SKM-1 treated with dmso at 0.1 percent for 144 hours (cell line): ENCODE data around the gene ZNF383.
"Not testable (repeated sequence)": the region's sequence is repeated elsewhere in the genome, so short reads cannot be mapped to it uniquely, and the experiment has no call there.

ENCODE experiments used
- DNase-seq: peaks from one replicate; lab custom pipeline; 2025; ENCODE audit not compliant: unreplicated experiment; lab: John Stamatoyannopoulos, UW

ZNF383 gene

DNA sequence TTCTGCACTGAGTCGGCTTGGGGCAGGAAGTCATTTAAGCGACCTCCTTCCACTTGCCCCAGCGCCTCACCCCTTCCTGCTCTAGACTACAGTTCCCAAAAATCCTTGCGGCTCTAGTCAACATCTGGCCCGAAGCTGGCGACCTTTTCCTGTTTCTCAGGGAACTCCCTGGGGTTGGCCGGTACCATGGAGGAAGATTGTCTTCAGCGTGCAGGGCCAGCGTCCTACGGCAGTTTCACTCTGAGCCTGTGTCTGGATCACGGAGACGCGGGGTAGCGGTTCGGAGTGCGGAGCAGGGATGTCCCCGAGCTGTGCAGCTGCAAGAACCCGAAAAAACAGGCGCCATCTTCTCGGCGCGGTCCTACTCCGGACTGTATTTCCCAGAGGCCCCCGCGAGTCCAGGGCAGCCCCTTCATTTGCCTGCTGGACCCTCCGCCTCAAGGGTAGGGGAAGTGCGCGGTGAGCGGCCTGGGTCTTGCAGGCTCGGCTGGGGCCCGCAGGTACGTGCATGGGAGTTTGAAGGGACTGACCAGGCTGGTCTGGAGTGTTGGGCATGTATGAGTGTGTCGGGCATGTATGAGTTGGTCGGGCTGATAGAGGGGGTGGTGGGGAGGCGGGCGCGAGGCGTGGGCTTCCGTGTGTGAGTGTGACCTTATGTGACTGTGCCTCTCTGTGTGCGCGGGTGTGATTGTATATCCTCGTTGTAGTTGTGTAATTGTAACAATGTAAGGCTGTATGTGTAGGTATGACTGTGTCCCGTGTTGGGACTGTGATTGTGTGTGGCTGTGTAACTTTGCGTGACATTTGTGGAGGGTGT is at the start of gene ZNF383:
ZNF383 (plus strand) TSS at position 440 of the 817 bp plus-strand sequence. CDS start 12,240 bp downstream, outside the sequence.
- DNase-seq, result peak; percentile 91

GRCh38 chr19:37172368-37173366 is 45.3 kb upstream of the ZNF383 start, which contains the start of gene ZNF585A:
Gene ZNF585A, minus strand, starts transcription at chr19:37172695. Its CDS starts 2,785 bp downstream, at chr19:37169910.
- DNase-seq, result peak; percentile 94

DNA sequence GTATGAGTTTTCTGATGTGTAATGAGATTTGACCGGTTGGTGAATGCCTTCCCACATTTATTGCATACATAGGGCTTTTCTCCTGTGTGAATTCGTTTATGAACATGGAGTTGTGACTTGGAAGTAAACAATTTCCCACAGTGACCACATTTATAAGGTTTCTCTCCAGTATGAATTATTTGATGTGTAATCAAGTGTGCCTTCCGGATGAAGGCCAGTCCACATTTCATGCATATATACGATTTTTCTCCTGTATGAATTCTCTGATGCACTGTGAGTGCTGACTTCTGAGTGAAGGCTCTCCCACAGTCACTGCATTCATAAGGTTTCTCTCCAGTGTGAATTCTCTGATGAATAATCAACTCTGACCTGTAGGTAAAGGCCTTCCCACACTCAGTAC is 31.9 kb upstream of the ZNF383 start:
- DNase-seq, result not testable (repeated sequence)

DNA sequence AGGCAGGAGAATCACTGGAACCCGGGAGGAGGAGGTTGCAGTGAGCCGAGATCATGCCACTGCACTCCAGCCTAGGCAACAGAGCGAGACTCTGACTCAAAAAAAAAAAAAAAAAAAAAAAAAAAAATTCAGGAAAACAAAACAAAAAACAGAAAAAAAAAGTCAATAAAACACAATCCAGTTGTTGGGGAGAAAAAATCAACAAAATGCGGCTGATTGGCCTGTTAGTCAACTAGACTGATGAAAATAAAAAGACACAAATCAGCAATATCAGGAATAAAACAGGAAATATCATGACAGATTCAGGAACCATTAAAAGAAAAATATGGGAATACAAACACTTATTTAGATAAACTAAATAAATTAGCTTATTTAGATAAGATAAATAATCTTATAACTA is 22.8 kb upstream of the ZNF383 start:
- not testable (repeated sequence) for DNase-seq

- DNase-seq, result not testable (repeated sequence)
Observed at GRCh38 chr19:37197115-37197514, 20.9 kb upstream of the ZNF383 start.

DNA sequence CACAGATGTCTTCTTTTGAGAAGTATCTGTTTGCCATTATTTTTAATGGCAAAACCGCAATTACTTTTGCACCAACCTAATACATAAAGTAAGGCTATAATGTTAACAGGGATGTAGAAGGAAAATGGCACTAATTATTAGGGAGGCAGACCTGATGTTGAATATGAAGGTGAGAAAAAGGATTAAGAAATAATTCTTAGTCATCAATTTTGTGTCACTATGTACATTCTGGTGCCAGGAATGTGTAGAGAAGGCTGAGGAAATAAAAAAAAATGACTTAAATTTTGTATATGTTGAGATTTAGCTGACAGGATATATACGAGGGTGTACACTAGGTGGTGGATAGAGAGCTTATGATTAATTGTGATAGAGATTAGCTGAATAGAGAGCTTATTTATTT is 20.2 kb upstream of the ZNF383 start:
- DNase-seq, result no peak

DNA sequence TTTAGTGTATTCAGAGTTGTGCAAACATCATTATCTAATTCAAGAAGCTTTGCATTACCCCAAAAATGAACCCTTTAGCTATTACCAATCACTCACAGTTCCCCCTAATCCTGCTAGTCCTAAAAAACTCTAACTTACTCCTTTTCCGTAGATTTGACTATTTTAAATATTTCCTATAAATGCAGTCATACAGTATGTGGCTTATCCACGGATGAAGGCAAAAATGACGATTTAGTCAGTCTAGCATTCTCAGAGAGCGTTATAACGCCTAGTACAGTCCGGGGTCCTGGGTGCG is 587 bp upstream of the ZNF383 start:
- DNase-seq, result no peak

GRCh38 chr19:37218592-37218935 is 550 bp downstream of the ZNF383 start:
- DNase-seq, result no peak

- DNase-seq, result no peak
Observed at GRCh38 chr19:37220383-37220782, 2.4 kb downstream of the ZNF383 start.

DNA sequence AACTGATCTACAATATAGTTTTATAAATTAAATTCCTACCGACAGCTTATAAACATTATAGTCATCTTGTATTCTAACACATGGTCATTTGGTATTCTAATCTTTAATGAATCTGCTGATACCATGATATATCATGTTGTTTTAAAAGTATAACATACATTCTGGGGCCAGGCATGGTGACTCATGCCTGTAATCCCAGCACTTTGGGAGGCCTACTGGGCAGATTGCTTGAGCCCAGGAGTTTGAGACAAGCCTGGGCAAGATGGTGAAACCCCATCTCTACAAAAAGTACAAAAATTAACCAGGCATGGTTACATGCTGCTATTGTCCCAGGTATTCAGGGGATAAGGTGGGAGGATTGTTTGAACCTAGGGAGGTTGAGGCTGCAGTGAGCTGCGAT is 3.1 kb downstream of the ZNF383 start:
- DNase-seq, result no peak

- no peak for DNase-seq
Observed at GRCh38 chr19:37226248-37226647, 8.2 kb downstream of the ZNF383 start.

DNA sequence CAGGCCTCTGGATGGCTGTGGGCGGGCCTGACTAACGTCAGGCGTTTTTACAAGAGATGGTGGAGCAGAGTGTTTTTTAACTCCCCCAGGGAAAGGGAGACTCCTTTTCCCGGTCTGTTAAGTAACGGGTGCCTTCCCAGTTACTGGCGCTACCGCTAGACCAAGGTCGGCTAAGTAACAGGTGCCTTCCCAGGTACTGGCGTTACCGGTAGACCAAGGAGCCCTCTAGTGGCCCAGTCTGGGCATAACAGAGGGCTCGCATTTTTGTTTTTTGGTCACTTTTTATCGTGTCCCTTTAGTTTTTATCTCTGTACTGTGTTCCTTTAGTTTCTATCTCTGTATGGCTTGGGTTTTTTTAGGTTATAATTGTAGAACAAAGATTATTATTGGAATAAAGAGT is 10.0 kb downstream of the ZNF383 start:
- DNase-seq, result peak; percentile 10

DNA sequence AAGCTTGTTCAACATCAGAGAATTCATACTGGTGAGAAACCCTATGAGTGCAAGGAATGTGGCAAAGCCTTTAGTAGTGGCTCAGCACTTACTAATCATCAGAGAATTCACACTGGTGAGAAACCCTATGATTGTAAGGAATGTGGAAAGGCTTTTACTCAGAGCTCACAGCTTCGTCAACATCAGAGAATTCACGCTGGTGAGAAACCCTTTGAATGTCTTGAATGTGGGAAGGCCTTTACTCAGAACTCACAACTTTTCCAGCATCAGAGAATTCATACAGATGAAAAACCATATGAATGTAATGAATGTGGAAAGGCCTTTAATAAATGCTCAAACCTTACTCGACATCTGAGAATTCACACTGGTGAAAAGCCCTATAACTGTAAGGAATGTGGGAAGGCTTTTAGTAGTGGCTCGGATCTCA is 25.2 kb downstream of the ZNF383 start:
- no peak for DNase-seq

- DNase-seq, result no peak
Observed at GRCh38 chr19:37251308-37252229, 33.6 kb downstream of the ZNF383 start.

DNA sequence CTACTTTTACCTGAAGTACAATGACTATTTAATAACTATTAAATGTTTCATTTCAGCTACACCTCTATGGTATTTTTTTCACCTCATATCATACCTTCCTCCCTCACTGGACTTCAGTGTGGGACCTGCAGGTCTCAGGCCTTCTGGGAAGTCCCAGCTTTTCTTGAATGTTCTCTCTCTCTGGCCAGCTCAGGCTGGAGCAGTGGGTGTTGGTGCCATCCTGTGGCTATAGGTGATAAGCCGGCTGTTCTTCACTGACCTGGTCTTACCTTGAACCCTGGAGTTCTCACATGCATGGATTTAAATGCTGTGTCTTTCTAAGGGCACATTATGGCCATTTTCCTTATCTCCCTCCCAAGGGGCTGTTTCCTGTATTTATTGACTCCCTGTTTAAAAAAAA is 45.0 kb downstream of the ZNF383 start:
- not testable (repeated sequence) for DNase-seq

- DNase-seq, result not testable (repeated sequence)
Observed at GRCh38 chr19:37267005-37267404, 49.0 kb downstream of the ZNF383 start.

DNA sequence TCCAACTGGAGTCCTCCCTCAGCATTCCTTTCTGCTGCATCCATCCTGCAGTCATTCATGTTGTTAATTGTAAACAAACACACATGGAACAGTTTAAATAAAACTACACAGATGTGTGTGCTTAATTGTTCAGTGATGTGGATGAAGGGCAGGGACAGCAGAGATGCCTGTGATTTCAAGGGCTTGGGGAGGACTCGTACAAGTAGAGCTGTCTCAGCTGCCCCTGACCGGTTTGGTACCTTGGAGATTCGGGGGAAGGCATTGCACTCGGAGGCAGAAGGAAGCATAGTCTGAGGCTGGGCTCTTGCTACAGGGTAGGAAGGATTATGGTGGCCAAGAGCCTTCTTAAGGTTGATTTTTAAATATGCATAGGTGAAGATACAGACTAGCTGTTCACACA is 49.7 kb downstream of the ZNF383 start:
- DNase-seq, result not testable (repeated sequence)

DNA sequence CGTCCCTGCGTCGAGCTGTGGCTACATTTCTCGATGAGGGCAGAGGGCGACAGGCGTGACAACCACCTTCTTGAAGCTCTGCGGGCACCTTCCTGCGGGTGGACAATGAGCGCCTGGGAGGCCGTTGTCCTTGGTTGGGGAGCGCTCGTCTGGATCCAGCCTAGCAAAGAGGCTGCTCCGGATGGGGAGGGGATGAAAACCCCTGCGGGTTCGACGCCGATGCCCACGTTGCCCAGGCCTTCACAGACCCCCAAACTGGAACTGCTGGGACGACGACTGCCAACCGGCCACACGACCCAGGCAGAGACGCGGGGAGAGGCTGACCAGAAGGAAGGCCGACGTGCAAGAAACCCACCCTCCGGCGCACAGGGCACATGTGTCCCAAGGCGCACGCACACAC is 62.6 kb downstream of the ZNF383 start:
- not testable (repeated sequence) for DNase-seq

GRCh38 chr19:37284020-37284419 is 66.0 kb downstream of the ZNF383 start:
- not testable (repeated sequence) for DNase-seq

DNA sequence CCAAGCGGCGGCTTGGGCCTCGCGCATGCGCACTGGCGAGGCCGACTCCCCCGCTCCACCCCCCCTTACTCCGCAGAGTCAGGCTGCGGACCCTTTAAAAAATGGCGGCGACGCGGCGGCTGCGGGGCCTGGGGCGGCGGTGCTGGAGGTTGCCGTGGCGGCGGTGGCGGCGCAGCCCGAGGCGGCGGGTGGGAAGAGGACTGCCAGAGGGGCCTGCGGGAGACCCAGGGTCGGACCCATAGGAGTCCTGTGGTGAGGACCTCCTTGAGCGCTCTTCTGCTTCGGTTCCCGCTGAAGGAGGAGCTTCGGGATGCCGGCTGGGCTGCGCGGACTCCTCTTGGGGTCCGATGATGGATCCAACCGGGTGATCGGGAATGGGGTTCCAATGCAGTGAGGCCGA is 71.2 kb downstream of the ZNF383 start:
- DNase-seq, result not testable (repeated sequence)
